NT2/D1 (cell line): ENCODE measurements around the gene HMGA1.

ENCODE experiments used
- DNase-seq: peaks from one replicate; pipeline ENCODE4 v3.0.0-alpha.2; 2011; ENCODE audit warnings: low read depth, low spot score
- H3K27me3 ChIP-seq: 2 replicates; pipeline ENCODE4 v1.6.0; 2011; ENCODE audit warnings: mild to moderate bottlenecking; ENCODE audit not compliant: insufficient read length, insufficient read depth
- H3K36me3 ChIP-seq: 2 replicates; pipeline ENCODE4 v1.6.1; 2011; ENCODE audit warnings: mild to moderate bottlenecking, low read length, mixed read lengths; ENCODE audit not compliant: insufficient read depth, insufficient read length
- H3K4me1 ChIP-seq: 2 replicates; pipeline ENCODE4 v1.5.1; 2011; ENCODE audit not compliant: insufficient read depth, insufficient read length
- H3K4me3 ChIP-seq: 2 replicates; pipeline ENCODE4 v1.5.1; 2011; ENCODE audit warnings: low read depth; ENCODE audit not compliant: insufficient read length
- H3K9ac ChIP-seq: 2 replicates; pipeline ENCODE4 v1.6.0; 2011; ENCODE audit warnings: low read depth; ENCODE audit not compliant: insufficient read length
- H3K9me3 ChIP-seq: 2 replicates; pipeline ENCODE4 v1.5.1; 2011; ENCODE audit warnings: mild to moderate bottlenecking, low read length; ENCODE audit not compliant: insufficient read depth
- SUZ12 ChIP-seq: IDR thresholded peaks from 2 replicates; pipeline ENCODE4 v1.6.1; 2011; ENCODE audit not compliant: insufficient read length, insufficient read depth; ENCODE audit errors: extremely low read depth
- YY1 ChIP-seq: IDR thresholded peaks from 2 replicates; pipeline ENCODE4 v1.6.1; 2011; ENCODE audit not compliant: insufficient read length, insufficient read depth
- ZNF274 ChIP-seq: IDR thresholded peaks from 2 replicates; pipeline ENCODE4 v1.6.1; 2011; ENCODE audit warnings: mild to moderate bottlenecking, low read depth, low read length

HMGA1 gene

GRCh38 chr6:34226066-34226465 lies 10.6 kb upstream of the HMGA1 start:
- no peaks in the 10 kb centered on the region for H3K36me3 ChIP-seq
- no peak for DNase-seq
- TF ChIP-seq SUZ12 (no peak), YY1 (no peak), ZNF274 (no peak)
- no peaks in the 10 kb centered on the region for H3K27me3 ChIP-seq
- peak overlapping the region; percentile 11 for H3K9ac ChIP-seq
- no peaks in the 10 kb centered on the region for H3K9me3 ChIP-seq
- H3K4me1 ChIP-seq, result peaks cover 18% of the 10 kb centered on the region
- H3K4me3 ChIP-seq, result no peak overlapping the region

- H3K9ac ChIP-seq, result peak overlapping the region; percentile 11
- no peak for DNase-seq
- H3K9me3 ChIP-seq, result no peaks in the 10 kb centered on the region
- H3K4me1 ChIP-seq, result peaks cover 18% of the 10 kb centered on the region
- H3K36me3 ChIP-seq, result no peaks in the 10 kb centered on the region
- TF ChIP-seq ZNF274 (no peak), SUZ12 (no peak), YY1 (no peak)
- no peak overlapping the region for H3K4me3 ChIP-seq
- no peaks in the 10 kb centered on the region for H3K27me3 ChIP-seq
Observed at GRCh38 chr6:34226731-34227586, 9.7 kb upstream of the HMGA1 start.

GRCh38 chr6:34227761-34228421 lies 8.8 kb upstream of the HMGA1 start:
- Histone ChIP-seq H3K36me3 (no peaks in the 10 kb centered on the region), H3K27me3 (no peaks in the 10 kb centered on the region), H3K9ac (peak overlapping the region; percentile 71), H3K4me1 (peaks cover 18% of the 10 kb centered on the region), H3K9me3 (no peaks in the 10 kb centered on the region), H3K4me3 (no peak overlapping the region)
- no peak for TF ChIP-seq SUZ12
- TF ChIP-seq YY1, result no peak
- no peak for TF ChIP-seq ZNF274
- no peak for DNase-seq

- peaks cover 16% of the 10 kb centered on the region for H3K4me1 ChIP-seq
- DNase-seq, result no peak
- no peaks in the 10 kb centered on the region for H3K27me3 ChIP-seq
- TF ChIP-seq SUZ12, result no peak
- H3K4me3 ChIP-seq, result no peak overlapping the region
- no peak overlapping the region for H3K9ac ChIP-seq
- no peaks in the 10 kb centered on the region for H3K9me3 ChIP-seq
- no peaks in the 10 kb centered on the region for H3K36me3 ChIP-seq
Observed at GRCh38 chr6:34229877-34230276, 6.8 kb upstream of the HMGA1 start.

- no peaks in the 10 kb centered on the region for H3K27me3 ChIP-seq
- DNase-seq, result no peak
- no peaks in the 10 kb centered on the region for H3K36me3 ChIP-seq
- peak overlapping the region; percentile 4 for H3K9ac ChIP-seq
- H3K4me3 ChIP-seq, result no peak overlapping the region
- peaks cover 16% of the 10 kb centered on the region for H3K4me1 ChIP-seq
- no peak for TF ChIP-seq SUZ12
- TF ChIP-seq ZNF274, result no peak
- TF ChIP-seq YY1, result no peak
- no peaks in the 10 kb centered on the region for H3K9me3 ChIP-seq
Observed at GRCh38 chr6:34230653-34231371, 5.9 kb upstream of the HMGA1 start.

GRCh38 chr6:34231566-34232336 lies 4.9 kb upstream of the HMGA1 start:
- H3K27me3 ChIP-seq, result no peaks in the 10 kb centered on the region
- H3K9ac ChIP-seq, result no peak overlapping the region
- no peak for TF ChIP-seq ZNF274
- TF ChIP-seq YY1, result no peak
- no peak for TF ChIP-seq SUZ12
- H3K4me1 ChIP-seq, result peaks cover 10% of the 10 kb centered on the region
- H3K9me3 ChIP-seq, result no peaks in the 10 kb centered on the region
- no peaks in the 10 kb centered on the region for H3K36me3 ChIP-seq
- no peak overlapping the region for H3K4me3 ChIP-seq
- DNase-seq, result no peak

- Histone ChIP-seq H3K4me1 (peaks cover 4% of the 10 kb centered on the region), H3K36me3 (peaks cover 5% of the 10 kb centered on the region), H3K4me3 (no peak overlapping the region), H3K9ac (no peak overlapping the region), H3K27me3 (no peaks in the 10 kb centered on the region), H3K9me3 (no peaks in the 10 kb centered on the region)
- TF ChIP-seq ZNF274 (no peak), YY1 (no peak), SUZ12 (no peak)
- no peak for DNase-seq
Observed at GRCh38 chr6:34232901-34233300, 3.8 kb upstream of the HMGA1 start.
